ENCODE results near the gene SGCA.

The SGCA gene

GRCh38 chr17:50210240-50211225, 44.7 kb downstream of the SGCA start:
- no peak for DNase-seq

DNA sequence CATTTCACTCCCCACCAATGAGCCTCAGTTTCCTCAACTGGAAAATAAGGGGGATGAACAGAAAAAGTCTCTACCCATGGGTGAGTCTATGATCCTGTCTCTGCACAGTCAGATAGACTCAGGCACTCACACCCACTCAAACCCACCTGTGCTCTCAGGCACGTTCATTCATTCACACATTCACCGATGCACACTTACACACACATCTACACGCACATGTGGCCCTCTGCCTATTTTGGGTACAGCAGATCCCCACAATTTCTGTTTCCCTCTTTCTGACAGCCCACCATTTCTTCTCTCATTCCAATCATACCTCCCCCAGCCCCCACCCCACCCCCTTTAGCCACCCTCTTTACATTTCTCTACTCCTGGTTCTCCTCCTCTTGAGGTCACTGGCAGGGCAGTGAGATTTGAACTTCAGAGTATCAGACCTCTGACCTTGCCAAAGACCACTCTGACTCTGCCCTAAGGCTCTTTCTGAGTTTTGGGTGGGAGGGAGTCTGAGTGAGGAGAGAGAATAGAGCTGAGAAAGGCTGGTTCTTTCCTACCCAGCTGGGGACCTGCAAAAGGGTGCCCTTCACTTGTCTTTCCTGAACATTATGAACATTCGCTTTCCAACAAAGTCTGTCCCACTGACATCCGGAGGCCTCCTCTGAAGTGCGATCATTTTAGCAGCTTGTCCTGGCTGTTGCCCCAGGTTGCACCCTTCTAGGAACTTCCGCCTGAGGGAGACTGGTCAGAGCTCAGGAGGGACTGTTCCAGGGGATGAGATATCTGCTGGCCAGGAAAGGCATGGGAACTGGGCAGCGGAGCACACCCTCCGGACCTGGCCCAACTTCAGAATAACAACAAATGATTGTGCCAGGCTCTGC, 45.7 kb downstream of the SGCA start:
- no peak for DNase-seq

GRCh38 chr17:50212121-50212843, 46.5 kb downstream of the SGCA start:
- no peak for DNase-seq

DNA sequence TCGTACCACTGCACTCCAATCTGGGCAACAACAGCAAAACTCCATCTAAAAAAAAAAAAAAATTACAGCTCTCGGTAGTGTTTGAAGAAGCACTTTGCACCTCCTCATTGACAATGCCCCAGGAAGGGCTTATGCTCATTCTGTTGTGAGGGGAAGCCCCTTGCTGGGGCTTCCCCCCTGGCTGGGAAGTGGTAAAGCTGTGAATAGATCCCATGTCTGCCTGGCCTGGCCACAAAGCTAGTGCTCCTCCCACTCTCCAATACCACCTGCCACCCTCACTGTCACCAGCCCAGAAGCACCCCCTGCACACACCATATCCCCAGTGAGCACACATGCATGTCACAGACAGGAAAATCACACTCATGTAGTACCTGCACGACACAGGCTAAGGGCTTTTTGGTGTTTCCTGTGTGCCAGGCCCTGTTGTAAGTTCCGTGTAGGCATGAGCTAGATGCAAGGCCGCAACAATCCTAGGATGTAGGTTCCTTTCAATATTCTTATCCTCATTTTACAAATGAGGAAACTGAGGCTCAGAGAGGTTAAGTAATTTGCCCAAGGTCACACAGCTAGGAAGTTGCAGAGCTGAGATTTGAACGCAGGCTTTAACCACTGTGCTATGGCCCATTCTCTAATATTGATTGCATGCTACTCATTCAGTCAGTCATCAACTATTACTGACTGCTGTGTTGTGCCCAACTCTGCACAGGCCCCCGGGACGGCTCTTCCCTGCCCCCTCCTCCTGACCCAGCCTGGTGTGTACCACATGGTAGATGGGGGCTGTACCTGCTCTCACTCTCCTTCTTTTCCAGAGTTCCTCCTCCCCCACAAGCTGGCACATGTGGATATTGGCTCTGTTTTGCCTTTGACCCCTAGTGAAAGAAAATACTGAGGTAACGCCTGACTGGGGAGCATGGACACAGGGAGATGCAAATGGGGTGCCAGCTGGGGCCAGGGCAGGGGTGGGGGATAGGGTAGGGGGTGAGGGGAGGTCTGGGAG, 47.5 kb downstream of the SGCA start:
- DNase-seq, result peak; percentile 51

- no peak for DNase-seq
These were observed 49.4 kb downstream of the SGCA start for GRCh38 chr17:50214976-50215760.

- no peak for DNase-seq
These were observed 51.8 kb downstream of the SGCA start for GRCh38 chr17:50217591-50217990.

- no peak for DNase-seq
These were observed 52.4 kb downstream of the SGCA start for GRCh38 chr17:50218071-50218759.

GRCh38 chr17:50218771-50219315, 53.0 kb downstream of the SGCA start:
- DNase-seq, result no peak

DNA sequence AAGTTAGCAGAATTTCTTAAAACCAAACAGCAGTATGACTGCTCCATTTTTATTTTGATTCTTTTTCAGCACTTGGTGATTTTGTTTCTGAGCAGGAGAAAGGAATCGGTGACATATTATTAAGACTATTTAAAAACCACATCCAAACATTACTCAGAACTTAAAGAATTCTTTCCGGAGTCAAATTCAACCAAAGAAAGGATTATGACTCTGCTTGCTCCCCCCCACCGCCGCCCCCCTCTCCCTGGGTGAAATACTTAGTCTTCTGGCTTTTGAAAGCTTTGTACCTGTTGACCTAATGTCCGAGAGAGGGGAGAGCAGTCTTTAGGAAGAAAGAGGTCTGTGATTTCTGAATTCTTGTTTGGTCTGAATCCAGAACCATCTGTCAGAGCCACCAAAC, 53.5 kb downstream of the SGCA start:
- DNase-seq, result no peak

DNA sequence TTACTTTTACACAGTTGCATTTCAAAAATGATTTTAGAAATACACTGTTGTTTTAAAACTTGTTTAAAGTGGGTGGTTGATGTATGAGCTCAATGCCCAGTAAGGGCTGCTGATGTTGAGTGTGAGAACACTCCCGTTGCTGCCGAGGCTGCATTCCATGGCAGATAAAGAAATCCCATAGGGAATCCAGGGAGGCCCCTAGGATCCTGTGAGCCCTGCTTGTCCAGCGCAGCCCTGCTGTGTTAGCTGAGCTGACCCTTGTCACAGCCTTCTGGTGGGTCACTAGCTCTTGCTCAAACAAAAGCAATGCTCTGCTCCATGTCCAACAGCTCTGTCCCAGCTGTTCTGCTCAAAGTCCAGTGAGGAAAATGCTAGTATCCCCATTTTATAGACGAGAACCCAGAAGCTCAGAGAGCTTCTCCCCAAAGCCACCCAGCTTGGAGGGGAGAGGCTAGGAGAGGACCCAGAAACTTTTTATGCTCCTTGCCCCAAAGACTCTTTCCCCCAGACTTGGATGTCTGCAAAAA, 54.2 kb downstream of the SGCA start:
- no peak for DNase-seq

DNA sequence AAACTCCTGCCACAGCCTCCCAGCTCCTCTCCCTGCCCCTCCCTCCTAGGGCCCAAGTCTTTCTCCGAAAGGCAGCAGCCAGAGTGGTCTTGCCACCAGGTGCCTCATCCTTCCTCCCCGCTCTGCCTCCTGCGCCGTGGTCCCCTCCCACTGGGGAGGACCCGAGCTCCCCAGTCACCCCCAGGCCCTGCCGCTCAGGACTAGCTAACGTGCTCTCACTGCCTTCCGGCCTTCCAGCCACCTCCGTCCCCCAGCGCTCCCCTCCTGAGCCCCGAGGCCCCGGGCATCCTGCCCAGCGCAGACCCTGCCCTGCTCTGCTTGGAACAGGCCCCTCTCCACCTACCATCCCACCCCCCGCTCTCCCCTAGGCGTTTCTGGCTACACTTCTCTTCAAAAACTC, 55.0 kb downstream of the SGCA start:
- no peak for DNase-seq

DNA sequence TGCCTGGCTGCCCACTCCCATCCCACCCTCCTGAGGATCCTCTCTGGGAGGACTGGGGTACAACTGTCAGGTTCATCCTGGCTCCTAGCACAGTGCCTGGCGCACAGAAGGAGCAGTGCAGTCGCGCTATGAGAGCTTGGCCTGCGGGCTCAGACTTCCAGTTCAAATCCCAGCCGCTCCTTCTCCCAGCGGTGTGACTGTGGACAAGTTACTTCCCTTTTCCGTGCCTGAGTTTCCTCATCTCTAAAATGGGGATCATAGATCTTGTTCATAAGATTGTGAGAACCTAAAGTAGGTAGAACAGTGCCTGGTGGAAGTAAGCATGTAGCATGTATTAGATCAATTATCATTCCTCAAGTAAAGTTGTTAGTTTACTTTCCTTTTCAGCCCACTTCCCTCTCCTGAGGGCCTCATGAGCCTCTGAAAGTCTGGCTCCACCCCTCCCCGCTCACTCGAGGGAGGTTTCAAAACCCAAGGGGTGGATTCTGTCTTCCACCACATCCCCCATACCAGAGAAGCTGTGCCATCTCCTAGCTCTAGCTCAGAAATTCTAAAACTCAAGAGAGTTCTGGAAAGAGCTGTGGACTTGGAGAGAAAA, 55.6 kb downstream of the SGCA start:
- DNase-seq, result no peak

DNA sequence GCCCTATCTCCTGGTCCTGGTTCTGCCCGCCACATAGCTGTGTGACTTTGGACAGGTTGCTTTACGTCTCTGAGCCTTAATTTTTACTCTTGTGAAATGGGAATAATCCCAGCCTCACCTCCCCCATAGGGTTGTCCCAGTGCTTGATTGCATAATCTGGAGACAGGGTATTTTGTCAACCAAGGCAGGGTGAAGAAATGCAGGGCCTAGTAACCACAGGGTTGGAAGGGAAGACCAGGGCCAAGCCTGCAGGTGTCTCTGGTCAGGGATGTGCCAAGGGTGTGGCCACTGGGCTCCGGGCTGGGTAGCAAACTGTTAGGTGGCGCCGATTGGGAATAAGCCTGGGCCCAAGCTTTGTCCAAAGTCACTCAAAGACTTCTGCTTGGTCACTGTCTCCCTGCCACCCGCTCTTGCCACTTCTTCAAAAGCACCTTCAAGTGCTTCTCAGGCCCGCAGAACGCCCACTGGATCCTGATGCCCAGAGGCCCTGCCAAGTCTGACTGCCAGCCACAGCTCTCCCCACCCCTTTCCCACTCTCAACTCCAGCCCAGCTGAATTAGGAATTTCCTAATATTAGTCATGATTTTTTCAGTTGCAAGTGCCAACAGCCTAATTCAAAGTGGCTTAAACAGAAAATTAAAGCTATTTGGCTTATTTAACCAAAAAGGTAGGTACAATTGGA, 56.2 kb downstream of the SGCA start:
- no peak for DNase-seq

- DNase-seq, result no peak
These were observed 57.1 kb downstream of the SGCA start for GRCh38 chr17:50222922-50223321.
